Measurements from ENCODE around the gene ADARB1.

- TF ChIP-seq CTCF (conservative IDR thresholded peaks at IDR 0.05) (no peak), ZFX (IDR thresholded peaks at IDR 0.05) (no peak)
Measured at GRCh38 chr21:45200031-45200430, 125.7 kb downstream of the ADARB1 start.

All from C4-2B (cell line).